Pulmonary artery endothelial cell (primary cell): ENCODE measurements around the gene ITGB7. TPM values are rescaled to one million over a fixed set of nuclear protein-coding genes. Genes with fewer than 3 reads are reported as not detected.
"Not testable (repeated sequence)": the region's sequence is repeated elsewhere in the genome, so short reads cannot be mapped to it uniquely, and the experiment has no call there.

ENCODE experiments used
- DNase-seq: peaks from one replicate; pipeline ENCODE4 v3.0.0-alpha.2; 2011; ENCODE audit warnings: low read depth, low spot score
- total RNA-seq: library from RNA; depleted of rRNA; stranded (reverse); fragments of >200 nt; gene quantifications from 2 replicates; pipeline ENCODE4 v1.2.3, GENCODE V29; 2014

ITGB7 gene
- total RNA-seq, 1 donor from 2014 or later = not detected

DNA sequence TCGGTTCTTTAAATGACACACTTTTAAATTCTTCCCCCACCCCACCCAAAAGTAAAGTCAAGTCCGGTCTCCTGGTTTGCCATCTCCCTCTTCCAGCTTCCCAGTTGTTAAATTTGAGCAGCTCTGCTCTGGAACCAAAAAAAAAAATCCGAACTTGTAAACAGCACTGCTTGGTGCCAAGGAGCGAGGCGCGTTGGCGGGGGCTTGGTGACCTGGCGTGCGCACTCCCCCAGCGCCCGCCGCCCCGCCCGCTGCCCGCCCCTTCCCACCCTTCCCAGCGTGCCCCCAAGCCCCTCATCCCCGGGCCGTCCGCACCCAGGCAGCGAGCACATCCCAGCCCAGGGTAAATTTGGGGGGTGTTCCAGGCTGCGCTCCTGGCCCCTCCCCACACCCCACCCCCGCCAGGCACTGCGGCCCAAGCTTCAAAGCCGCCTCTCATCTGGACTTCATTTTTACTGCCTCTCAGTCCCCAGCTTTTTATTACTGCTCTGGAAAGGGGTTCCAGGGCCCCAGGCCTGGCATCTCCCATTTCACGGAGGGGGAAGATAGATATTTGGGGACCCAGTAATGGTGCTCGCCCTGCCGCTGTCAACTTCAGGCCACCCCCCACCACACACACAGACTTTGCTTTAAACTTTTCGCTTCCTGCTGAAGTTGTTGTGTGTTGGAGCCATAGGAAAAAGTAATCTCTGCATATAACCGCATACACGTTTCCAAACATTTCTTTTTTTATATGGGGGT lies 11.7 kb upstream of the ITGB7 start:
- DNase-seq = no peak

DNA sequence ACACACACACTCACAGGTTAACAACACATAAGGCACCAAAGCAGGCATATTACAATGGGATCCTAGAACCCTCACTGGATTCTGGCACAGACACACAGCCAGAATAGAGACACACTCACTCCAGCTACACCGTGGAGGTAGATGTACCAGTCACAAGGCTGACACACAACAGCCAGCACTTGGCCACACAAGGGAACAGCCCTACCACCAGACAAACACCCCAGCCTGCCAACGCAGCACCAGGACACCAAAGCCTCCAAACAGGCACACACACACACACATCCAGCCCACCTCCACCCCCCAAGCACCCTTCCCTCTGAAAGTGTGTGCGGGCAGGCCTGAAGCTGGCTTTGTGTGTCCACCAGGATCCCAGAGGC lies 10.9 kb upstream of the ITGB7 start:
- no peak for DNase-seq

DNA sequence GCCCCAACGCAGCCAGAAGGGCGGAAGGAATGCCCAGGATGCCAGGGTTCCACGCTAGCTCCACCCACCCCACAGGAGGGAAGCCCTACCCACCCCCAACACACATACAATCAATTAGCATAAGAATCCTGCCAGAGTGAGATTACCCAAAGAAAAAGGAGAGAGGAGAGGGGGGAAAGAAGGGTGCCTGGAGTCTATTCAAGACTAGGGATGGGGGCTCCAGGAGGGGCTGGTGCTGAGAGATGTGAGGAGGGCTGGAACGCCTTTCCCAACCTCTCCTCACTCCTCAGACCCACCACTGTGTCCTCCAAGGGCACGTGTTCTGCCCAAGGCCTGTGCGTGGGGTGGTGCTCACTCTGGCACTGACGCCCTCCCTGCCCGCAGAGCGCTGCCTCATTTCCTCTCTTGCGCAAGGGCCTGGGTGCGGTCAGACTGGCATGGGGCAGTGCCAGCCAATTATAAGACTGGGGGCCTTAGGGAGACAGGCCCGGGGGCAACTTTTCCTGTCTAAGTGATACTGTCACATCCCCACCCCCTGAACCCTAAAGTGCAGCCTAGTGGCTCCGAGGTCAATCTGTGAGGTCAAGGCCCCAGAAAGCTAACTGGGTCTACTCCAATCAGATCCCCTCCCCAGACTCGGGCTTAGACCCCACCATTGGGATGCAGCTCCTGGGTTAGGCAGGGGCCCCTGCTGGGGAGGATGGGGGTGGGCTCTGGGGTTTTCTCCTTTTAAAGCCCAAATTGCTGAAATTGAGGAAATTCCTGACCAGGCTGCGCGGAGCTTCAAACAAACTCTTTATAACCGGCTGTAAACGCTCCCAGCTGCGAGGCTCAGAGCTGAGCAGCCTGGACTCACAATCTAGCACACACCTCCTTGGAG lies 10.2 kb upstream of the ITGB7 start:
- DNase-seq = no peak

DNA sequence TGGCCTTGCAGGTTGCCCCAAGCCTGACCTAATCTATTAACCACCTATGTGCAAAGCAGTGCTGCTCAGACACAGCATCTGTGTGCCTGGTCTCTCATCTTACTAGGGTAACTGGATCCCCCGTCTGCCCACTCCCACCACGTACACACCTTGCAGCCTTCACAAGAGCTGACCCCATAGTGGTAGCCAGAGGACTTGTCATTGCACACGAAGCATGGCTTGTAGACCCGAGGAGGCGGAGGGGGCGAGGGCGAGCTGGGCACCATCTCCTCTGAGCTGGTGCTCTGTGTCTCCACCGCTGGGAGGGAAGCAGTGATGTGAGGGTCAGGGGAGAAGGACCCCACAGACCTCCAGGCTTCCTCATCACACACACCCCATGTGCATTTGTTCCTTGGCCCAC lies 8.4 kb upstream of the ITGB7 start:
- no peak for DNase-seq

DNA sequence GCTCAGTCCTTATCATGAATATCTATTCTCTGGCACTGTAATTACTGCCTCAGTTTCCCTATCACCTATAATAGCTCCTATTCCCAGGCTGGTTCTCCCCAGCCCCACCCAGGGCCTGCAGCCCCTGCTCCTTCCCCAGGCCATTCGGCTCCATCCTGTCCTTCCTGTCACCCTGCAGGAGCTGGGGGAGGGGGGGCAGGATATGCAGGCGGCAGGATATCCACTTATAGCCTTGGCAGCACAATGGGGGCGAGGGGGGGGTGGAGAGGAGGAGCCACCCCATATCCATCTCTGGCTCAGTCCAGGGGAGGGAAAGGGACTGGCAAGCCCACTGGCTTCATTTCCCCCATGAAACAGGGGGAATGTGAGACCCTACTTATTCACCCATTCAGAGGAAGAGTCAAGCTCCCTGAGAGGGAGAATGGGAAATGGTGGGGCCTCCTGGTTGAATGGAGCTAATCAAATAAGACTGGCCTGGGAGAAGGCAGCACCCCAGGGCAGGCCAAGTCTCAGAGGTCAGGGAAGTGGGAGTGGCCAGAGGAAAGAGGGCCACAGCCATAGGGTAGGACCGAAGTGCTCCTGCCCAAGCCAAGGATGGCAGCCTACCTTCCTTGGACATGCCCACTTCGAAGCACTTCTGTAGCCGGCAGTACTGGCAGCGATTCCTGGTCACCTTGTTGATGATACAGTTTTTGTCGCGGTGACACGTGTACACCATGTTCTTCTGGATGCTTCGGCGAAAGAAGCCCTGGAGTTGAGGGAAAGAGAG lies 7.8 kb upstream of the ITGB7 start:
- no peak for DNase-seq

DNA sequence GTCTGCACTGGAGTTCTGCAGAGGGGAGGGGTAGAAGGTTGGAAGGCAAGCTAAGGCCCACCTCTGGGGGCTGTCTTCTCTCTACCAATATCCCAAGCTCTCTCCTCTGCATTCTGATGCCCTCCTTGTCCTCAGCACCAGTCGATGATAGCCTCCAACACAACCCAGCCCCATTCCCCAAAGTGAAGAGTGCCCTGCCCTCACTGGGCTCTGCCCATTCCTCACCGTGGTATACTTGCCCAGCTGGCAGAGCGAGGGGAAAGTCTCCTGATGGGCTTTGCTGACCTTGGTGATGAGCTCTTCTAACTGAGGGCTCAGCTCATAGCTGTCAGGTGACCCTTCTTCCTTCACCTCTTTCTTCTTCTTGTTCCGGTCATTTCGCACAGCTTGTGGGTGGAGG lies 7.2 kb upstream of the ITGB7 start:
- DNase-seq = no peak

DNA sequence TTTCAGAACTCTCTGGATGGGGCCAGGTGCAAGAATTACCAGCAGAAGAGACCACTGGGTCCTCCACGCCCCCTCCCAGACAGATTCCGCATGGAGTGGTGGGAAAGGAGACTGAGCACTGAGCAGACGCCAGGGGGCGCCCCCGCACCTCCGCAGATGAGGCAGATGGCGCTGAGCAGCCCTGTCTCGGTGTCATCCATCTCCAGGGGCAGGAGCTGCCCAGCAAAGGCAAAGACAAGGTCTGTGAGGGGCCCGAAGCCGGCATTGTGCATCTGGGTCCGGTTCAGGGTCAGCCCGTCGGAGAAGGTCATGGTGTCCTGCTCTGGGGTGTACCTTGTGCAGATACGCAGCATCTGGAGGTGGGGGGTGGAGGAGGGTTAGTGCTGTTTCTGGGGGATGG lies 6.3 kb upstream of the ITGB7 start:
- no peak for DNase-seq

DNA sequence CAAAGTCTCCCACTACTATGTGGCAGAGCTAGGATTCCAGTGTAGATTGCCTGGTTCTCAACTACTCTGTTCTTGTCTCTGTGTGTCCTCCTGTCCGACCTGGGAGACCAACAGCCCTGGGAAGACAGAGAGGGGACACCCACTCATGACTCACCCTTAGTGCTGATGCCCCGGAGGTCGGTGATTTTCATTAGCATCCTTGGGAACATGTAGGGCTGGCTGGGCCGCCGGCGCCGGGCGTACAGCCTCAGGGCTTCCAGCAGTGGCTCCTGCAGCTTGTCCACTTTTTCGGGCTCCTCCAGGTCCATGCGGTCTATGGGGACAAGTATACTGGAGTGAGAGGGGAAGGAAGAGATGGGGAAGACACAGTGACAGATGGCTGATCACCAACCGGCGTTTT lies 5.9 kb upstream of the ITGB7 start:
- no peak for DNase-seq

DNA sequence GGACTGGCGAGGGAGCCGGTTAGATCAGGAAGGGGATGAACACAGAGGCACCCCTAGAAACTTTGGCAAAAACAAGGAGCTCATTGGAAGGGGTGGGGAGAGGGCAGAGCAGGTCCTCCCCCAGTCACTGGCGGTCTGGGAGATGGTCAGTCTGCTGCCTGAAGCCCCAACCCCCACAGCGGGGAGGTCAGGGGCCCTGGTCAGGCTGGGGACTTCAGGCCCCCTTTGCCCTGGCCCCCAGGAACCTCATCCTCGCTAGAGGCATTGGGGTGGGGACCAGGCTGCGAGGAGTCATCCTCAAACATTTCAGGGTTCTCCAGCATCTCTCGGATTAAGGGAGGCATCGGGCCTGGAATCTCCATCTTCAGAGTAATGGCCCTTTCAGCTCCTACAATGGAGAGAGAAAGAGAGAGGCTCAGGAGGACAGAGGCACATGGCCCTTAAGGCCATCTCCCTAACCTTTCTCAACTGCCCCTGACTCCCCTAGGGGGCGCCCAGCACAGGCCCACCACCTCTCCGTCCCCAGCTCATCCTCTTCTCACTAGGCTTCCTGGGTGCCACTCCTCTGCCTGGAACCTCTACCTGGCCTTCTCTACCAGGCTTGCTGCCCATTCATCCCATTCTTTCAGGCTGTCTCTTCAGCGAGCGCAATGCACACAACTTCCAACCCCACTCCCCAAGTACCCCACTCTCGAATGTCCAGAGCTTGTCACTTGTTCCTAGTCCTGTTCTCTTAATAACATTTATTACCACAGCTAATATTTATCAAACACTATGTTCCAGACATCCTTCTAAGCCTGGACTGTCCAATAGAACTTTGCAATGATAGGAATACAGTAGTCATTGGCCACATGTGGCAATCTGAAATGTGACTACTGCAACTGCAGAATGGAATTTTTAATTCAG lies 4.7 kb upstream of the ITGB7 start:
- DNase-seq = no peak

DNA sequence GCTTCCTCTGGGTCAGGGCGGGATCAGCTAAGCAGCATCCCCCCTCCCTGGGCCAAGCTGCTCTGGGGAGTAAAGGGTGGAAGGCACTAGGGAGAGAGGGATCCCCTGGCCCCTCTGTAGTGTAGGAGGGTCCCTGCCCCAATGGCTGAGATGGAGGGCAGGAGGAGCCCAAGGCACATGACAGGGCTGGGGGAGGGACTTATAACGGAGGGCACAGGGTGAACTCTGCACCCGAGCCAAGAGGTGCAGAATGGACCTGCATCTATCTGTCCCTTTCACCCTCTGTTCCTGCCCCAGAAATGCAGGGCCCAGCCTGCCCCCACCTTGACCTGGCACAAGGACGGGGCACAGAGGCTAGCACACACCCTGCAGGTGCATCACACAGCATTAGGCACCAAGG lies 3.8 kb upstream of the ITGB7 start:
- DNase-seq = no peak

DNA sequence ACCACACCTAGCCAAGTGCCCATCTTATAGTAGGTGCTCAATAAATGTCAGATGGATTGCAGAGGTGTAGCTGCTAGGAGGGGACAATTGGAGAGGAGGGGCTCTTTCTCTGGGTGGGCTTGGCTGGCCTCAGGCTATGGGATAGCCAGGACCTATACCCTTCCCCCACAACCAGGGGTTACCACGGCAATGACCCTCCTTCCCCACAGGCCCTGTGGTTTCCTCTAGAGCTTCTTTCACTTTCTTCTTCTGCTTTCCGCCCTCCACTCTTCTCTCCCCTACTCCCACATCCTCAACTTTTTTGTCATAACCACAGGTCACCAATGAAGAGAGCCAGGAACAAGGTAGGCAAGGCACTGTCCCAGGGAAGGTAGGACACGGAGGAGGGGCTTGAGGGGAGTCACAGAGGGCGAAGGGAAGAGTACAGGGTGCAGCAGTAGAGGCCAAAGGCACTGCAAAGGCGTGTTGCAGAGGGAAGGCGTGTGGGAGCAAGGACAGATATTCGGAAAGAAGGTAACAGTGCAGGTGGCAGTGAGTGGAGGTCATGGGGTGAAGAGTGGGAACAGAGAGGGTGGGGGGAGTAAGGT lies 1.9 kb upstream of the ITGB7 start:
- DNase-seq = no peak

DNA sequence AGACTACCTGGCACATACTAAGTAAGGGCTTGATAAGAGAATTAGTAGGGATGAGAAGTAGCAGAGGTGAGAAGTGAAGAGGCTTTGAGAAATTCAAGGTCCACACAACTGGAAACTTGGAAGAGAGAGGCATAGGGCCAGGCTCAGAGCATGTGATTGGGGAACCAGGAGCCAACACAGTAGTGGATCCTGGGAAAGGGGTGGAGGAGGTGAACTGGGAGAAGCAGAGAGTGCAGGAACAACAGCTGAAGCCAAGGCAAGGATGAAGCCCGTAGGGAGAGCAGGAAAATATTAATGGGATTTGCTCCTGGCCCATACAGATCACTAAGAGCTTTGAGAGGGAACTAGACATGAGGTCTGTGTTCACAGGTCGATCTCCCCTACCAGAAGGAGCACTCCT lies 1.4 kb upstream of the ITGB7 start:
- DNase-seq = no peak

DNA sequence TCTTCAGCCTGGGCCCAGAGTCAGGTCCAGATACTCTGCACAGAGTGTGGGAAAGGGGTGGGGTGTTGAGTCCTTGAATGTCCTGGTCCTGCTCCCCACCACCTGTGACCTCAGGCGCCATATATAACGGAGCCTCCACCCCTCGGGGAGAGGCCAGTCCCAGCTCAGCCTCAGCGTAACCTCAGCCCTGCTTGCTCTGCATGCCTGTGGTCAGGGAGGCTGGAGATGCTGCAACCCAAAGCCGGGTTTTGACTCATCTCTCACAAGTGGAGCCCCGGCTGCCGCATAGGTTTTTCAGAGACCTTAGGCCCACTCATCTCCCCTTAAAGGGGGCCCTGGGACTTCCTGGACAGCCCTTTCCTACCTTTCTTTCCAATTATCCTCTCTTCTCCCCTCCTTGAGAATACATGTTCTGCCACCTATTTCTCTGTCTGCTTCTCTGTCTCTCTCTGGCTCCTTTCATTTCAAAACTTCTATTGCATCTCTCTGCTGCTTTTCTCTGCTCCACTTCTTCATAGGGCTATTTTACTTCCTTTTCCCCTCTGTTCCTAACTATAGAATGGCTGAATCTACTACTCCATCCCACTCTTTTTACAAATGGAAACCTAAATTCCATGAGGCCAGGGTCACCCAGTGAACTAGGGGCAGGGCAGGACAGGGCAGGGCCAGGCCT lies 1.2 kb downstream of the ITGB7 start:
- no peak for DNase-seq

DNA sequence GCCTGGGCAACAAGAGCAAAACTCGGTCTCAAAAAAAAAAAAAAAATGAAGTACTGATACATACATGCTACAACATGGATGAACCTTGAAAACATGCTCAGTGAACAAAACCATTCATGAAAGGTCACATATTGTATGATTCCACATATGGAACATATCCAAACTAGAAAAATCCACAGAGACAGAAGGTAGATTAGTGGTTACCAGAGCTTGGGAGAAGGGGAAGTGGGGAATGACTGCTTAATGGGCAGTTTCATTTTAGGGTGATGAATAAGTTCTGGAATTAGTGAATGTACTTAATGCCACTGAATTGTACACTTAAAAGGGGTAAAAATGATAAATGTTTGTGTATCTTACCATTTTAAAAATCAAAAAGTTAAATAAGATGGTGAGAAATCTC lies 2.7 kb downstream of the ITGB7 start:
- no peak for DNase-seq

DNA sequence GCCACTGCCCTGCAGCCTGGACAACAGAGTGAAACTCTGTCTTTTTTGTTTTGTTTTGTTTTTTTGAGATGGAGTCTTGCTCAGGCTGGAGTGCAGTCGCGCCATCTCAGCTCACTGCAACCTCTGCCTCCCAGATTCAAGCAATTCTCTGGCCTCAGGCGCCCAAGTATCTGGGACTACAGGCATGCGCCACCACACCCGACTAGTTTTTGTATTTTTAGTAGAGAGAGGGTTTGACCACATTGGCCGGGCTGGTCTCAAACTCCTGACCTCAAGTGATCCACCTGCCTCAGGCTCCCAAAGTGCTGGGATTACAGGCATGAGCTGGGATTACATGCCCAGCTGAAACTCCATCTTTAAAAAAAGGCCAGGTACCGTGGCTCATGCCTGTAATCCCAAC lies 4.7 kb downstream of the ITGB7 start:
- DNase-seq = not testable (repeated sequence)

DNA sequence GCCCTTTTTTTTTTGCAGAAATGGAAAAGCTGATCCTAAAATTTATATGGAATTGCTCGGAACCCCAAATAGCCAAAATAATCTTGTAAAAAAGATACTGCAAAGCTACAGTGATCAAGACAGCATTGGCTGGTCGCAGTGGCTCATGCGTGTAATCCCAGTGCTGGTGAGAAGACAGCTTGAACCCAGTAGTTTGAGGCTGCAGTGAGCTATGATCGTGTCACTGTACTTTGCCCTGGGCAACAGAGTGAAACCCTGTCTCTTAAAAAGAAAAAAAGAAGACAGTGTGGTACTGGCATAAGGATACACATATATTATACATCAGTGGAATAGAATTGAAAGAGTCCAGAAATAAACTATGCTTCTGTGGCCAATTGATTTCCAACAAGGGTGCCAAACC lies 5.4 kb downstream of the ITGB7 start:
- DNase-seq = no peak

DNA sequence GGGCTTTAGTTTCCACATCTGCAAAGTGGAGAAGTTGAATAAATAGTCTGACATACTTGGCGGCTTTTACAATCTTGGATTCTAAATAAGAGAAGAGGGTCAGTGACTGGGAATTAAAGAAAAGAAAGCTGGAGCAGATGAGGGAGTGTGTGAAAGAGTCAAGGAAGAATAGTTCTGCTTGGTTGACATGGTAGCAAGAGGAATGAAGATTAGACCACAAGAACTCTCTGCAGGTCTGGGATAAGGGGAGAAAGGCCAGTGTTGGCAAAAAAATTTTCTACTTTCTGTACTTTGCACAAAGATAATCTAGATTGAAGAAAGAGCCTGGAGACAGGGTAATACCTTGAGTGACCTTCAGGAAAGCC lies 5.9 kb downstream of the ITGB7 start:
- no peak for DNase-seq

DNA sequence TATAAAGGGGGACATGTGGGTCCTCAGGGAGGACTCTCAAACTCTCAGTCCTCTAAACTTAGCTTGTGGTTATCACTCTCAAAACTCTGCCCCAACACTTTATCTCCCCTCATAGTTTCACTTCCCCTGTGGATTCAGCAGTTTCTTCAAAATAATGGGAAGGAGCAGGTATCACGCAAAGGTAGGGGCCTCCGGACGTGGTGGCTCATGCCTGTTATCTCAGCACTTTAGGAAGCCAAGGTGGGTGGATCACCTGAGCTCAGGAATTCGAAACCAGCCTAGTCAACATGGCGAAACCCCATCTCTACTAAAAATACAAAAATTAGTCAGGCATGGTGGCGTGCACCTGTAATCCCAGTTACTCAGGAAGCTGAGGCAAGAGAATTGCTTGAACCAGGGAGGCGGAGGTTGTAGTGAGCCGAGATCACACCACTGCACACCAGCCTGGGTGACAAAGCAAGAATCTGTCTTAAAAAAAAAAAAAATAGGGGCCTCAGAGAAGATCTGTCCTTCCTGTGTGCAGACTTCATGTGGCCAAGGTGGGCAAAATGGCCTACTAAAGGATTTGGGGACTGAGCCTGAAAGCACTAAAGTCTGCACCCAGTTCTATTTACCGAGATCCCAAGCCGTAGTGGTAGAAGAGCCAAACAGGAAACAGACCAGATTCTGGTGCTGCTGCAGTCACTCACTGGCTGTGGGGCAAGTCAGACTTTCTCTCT lies 6.4 kb downstream of the ITGB7 start:
- DNase-seq = no peak

DNA sequence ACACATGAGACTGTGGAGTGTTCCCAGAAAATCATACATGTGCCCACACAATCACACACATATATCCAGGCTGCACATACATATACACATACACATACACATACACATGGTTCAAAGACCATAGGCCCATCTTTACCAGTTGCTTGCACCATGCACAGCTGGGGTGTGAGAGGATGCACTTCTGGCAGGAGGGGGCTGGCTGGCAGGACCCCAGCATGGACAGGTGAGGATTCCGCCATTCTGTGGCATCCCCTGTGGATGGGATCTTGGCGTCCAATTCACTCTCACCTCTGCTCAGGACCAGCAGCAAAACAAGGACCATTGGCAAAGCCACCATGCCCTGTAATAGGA lies 7.0 kb downstream of the ITGB7 start:
- DNase-seq = no peak

DNA sequence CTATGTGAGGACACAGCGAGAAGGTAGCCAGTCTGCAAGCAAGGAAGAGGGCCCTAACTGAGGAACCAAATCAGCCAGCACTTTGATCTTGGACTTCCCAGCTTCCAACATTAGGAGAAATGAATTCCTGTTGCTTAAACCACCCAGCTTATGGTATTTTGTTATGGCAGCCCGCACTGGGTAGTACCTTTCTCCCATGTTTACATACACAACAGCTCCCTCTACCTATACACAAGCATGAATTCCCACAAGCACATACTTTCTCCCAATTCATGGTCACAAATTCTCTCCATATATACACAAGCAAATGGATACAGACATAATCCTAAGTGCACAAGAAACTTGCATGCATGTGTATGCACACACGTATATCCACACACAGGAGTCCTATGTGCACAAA lies 7.4 kb downstream of the ITGB7 start:
- no peak for DNase-seq
